GM12801 (cell line): ENCODE results near the gene COL23A1.

Source experiments
- CTCF ChIP-seq: IDR thresholded peaks from one replicate; pipeline ENCODE4 v1.5.1; 2011; ENCODE audit warnings: control low read depth; ENCODE audit not compliant: insufficient read length; ENCODE audit errors: extremely low read depth

COL23A1 gene

GRCh38 chr5:178264044-178264443, 326.1 kb downstream of the COL23A1 start:
- no peak for TF ChIP-seq CTCF

GRCh38 chr5:178261666-178262600, 328.3 kb downstream of the COL23A1 start:
- no peak for TF ChIP-seq CTCF

- no peak for TF ChIP-seq CTCF
These were observed 330.3 kb downstream of the COL23A1 start for GRCh38 chr5:178259623-178260536.

- no peak for TF ChIP-seq CTCF
These were observed 332.5 kb downstream of the COL23A1 start for GRCh38 chr5:178257650-178258049.

GRCh38 chr5:178256746-178257145, 333.4 kb downstream of the COL23A1 start:
- no peak for TF ChIP-seq CTCF

GRCh38 chr5:178252258-178252657, 337.9 kb downstream of the COL23A1 start:
- no peak for TF ChIP-seq CTCF

GRCh38 chr5:178250263-178250662, 339.9 kb downstream of the COL23A1 start:
- TF ChIP-seq CTCF, result no peak
